Measurements from ENCODE around the gene ATP8B2. TPM values are rescaled to one million over a fixed set of nuclear protein-coding genes. Genes with fewer than 3 reads are reported as not detected.

The ATP8B2 gene
- total RNA-seq, 1 experiment from 2014 or later = 64.9 TPM

- no peak for DNase-seq (ENCODE audit: low read depth)
These were observed 73.4 kb downstream of the ATP8B2 start for GRCh38 chr1:154398678-154399077.

GRCh38 chr1:154400381-154400801, 75.1 kb downstream of the ATP8B2 start:
- no peak for DNase-seq (ENCODE audit: low read depth)

Other genes starting within 250 kb of the ATP8B2 start
- gene NUP210L, start 170.5 kb upstream of the ATP8B2 start, total RNA-seq (2014; rRNA removed) = not detected in 2 replicates
- 1,027 and 1,163 TPM in 2 replicates for gene TPM3, start 133.4 kb upstream of the ATP8B2 start, total RNA-seq (2014; rRNA removed)
- not detected in 2 replicates for gene CFAP141, start 119.2 kb upstream of the ATP8B2 start, total RNA-seq (2014; rRNA removed)
- gene UBAP2L, start 104.6 kb upstream of the ATP8B2 start, total RNA-seq (2014; rRNA removed) = 94.1 and 116 TPM in 2 replicates
- 111 and 116 TPM in 2 replicates for gene HAX1, start 52.9 kb upstream of the ATP8B2 start, total RNA-seq (2014; rRNA removed)
- not detected in 2 replicates for gene AQP10, start 4.4 kb upstream of the ATP8B2 start, total RNA-seq (2014; rRNA removed)
- 0.19 and 0.40 TPM in 2 replicates for gene IL6R, start 79.8 kb downstream of the ATP8B2 start, total RNA-seq (2014; rRNA removed)
- gene TDRD10, start 176.7 kb downstream of the ATP8B2 start, total RNA-seq (2014; rRNA removed) = not detected in 2 replicates
- gene SHE, start 176.9 kb downstream of the ATP8B2 start, total RNA-seq (2014; rRNA removed) = not detected in 2 replicates
- 34.2 and 37.5 TPM in 2 replicates for gene UBE2Q1, start 233.1 kb downstream of the ATP8B2 start, total RNA-seq (2014; rRNA removed)
- gene CHRNB2, start 242.3 kb downstream of the ATP8B2 start, total RNA-seq (2014; rRNA removed) = 0.06 and 0.17 TPM in 2 replicates

Measured in LHCN-M2 (cell line).